GM12878 (cell line): ENCODE measurements around the gene CUL4A. TPM values are rescaled to one million over a fixed set of nuclear protein-coding genes. Genes with fewer than 3 reads are reported as not detected.

ENCODE experiments used
- ATAC-seq: fragments of 200-7000 bp; cut with Tn5 transposase; 3 replicates; pipeline ENCODE4 v1.9.1; 2020; ENCODE audit warnings: mild to moderate bottlenecking, moderate library complexity
- BruUV-seq: library from RNA; stranded (reverse); fragments of 400-500 nt; replicated peaks from 2 replicates; lab custom pipeline; 2021; lab: Mats Ljungman, UMichigan
- CTCF ChIA-PET: fragments of 300-600 bp; sonication (Branson Sonifier 250); formaldehyde crosslinking; extraction: SDS; loops from one replicate; lab custom pipeline; 2021; ENCODE audit warnings: inconsistent platforms; lab: Yijun Ruan, JAX
- POLR2A ChIA-PET: fragments of 350-600 bp; formaldehyde crosslinking; extraction: SDS; loops from one replicate; lab custom pipeline; 2021; ENCODE audit warnings: inconsistent platforms; lab: Charles Lee
- RAD21 ChIA-PET: fragments of 300-600 bp; sonication (Branson Sonifier 250); formaldehyde crosslinking; loops from one replicate; lab custom pipeline; 2023; ENCODE audit warnings: antibody characterized with exemption; ENCODE audit not compliant: unreplicated experiment; lab: Charles Lee
- SMC1A ChIA-PET: fragments of 300-600 bp; sonication (Branson Sonifier 250); formaldehyde crosslinking; loops from one replicate; lab custom pipeline; 2023; ENCODE audit not compliant: unreplicated experiment, uncharacterized antibody; lab: Charles Lee
- DNase-seq: peaks from one replicate; pipeline ENCODE4 v3.0.0-alpha.2; 2011; ENCODE audit warnings: low read depth, low spot score
- FAIRE-seq: peaks from 3 replicates; lab custom pipeline; 2011; peaks lifted over from hg19 to GRCh38; lab: Jason Lieb, UNC
- H2AFZ ChIP-seq: 2 replicates; pipeline ENCODE4 v1.6.0; 2011; ENCODE audit warnings: low read depth, low read length, control low read depth; ENCODE audit not compliant: control insufficient read depth
- H3K27ac ChIP-seq: 2 replicates; pipeline ENCODE4 v1.5.1; 2011; ENCODE audit warnings: control low read depth; ENCODE audit not compliant: control insufficient read depth, insufficient read depth
- H3K27me3 ChIP-seq, 2 experiments: replicated peaks in 1 of 2; 2 replicates each; pipeline versions ENCODE4 v1.6.0 to v1.6.1; 2011; ENCODE audit warnings: low read length in 1 of 2; ENCODE audit not compliant: control insufficient read depth in 2 of 2, insufficient read depth in 2 of 2
- H3K36me3 ChIP-seq, 2 experiments: 2 replicates each; pipeline ENCODE4 v1.5.1; 2011; ENCODE audit warnings: low read length in 1 of 2; ENCODE audit not compliant: control insufficient read depth in 2 of 2, insufficient read depth in 2 of 2
- H3K4me1 ChIP-seq: 2 replicates; pipeline ENCODE4 v1.6.1; 2011; ENCODE audit warnings: mild to moderate bottlenecking, low read length, moderate library complexity, mixed read lengths; ENCODE audit not compliant: control insufficient read depth, insufficient read depth
- H3K4me2 ChIP-seq: 2 replicates; pipeline ENCODE4 v1.6.0; 2011; ENCODE audit warnings: control low read depth; ENCODE audit not compliant: control insufficient read depth, insufficient read depth
- H3K4me3 ChIP-seq: fragments of 200-600 bp; sonication (generic); 2 replicates; pipeline ENCODE4 v1.5.1; 2016
- H3K79me2 ChIP-seq: 2 replicates; pipeline ENCODE4 v1.6.0; 2011; ENCODE audit warnings: low read length; ENCODE audit not compliant: control insufficient read depth, insufficient read depth
- H3K9ac ChIP-seq: 2 replicates; pipeline ENCODE4 v1.8.0; 2011; ENCODE audit warnings: low read length, control low read depth, mixed read lengths; ENCODE audit not compliant: control insufficient read depth, insufficient read depth
- H3K9me3 ChIP-seq: replicated peaks from 3 replicates; pipeline ENCODE4 v1.5.1; 2011; ENCODE audit warnings: mild to moderate bottlenecking, low read length; ENCODE audit not compliant: control insufficient read depth, insufficient read depth
- H4K20me1 ChIP-seq: 2 replicates; pipeline ENCODE4 v1.6.0; 2011; ENCODE audit not compliant: control insufficient read depth, insufficient read depth
- BCL11A ChIP-seq: IDR thresholded peaks from 2 replicates; pipeline ENCODE4 v1.6.1; 2011; ENCODE audit warnings: low read depth, low read length
- CEBPB ChIP-seq, 2 experiments: fragments of 150-350 bp in 1 of 2; IDR thresholded peaks; 2 replicates each; pipeline ENCODE4 v1.6.1; 2012 to 2014; ENCODE audit warnings: low read depth in 2 of 2, low read length in 2 of 2, borderline replicate concordance in 1 of 2, inconsistent platforms in 1 of 2
- ESRRA ChIP-seq: IDR thresholded peaks from 2 replicates; pipeline ENCODE4 v1.6.1; 2012; ENCODE audit warnings: mild to moderate bottlenecking, low read length, improper control_type of control experiment
- ETV6 ChIP-seq, 2 experiments: fragments of 450-650 bp in 1 of 2; IDR thresholded peaks in 1 of 2; conservative IDR thresholded peaks in 1 of 2; 2 replicates each; pipeline ENCODE4 v1.6.1; 2014; ENCODE audit warnings: antibody characterized with exemption in 1 of 2, borderline replicate concordance in 1 of 2, low read depth in 1 of 2, mild to moderate bottlenecking in 1 of 2, moderate library complexity in 1 of 2
- IRF4 ChIP-seq: IDR thresholded peaks from 2 replicates; pipeline ENCODE4 v1.6.1; 2011; ENCODE audit warnings: low read depth, low read length
- MYB ChIP-seq: fragments of 150-350 bp; IDR thresholded peaks from 2 replicates; pipeline ENCODE4 v1.6.1; 2014; ENCODE audit warnings: mild to moderate bottlenecking, low read depth, low read length, borderline replicate concordance
- NBN ChIP-seq: fragments of 450-650 bp; IDR thresholded peaks from 2 replicates; pipeline ENCODE4 v1.6.1; 2016
- POLR2AphosphoS5 ChIP-seq: IDR thresholded peaks from 2 replicates; pipeline ENCODE4 v1.6.1; 2011; ENCODE audit warnings: mild to moderate bottlenecking, low read length, inconsistent platforms
- RAD21 ChIP-seq: IDR thresholded peaks from 2 replicates; pipeline ENCODE4 v1.6.1; 2011; ENCODE audit warnings: mild to moderate bottlenecking, low read depth, low read length, moderate library complexity; ENCODE audit not compliant: insufficient read depth
- RCOR1 ChIP-seq: conservative IDR thresholded peaks from 2 replicates; pipeline ENCODE4 v1.6.1; 2012; ENCODE audit warnings: low read depth, low read length, improper control_type of control experiment
- SMAD1 ChIP-seq: fragments of 450-650 bp; IDR thresholded peaks from 2 replicates; pipeline ENCODE4 v1.6.1; 2018; ENCODE audit warnings: mild to moderate bottlenecking, low read depth; ENCODE audit not compliant: partially characterized antibody
- TBL1XR1 ChIP-seq: IDR thresholded peaks from 2 replicates; pipeline ENCODE4 v1.6.1; 2012; ENCODE audit warnings: low read depth, low read length, improper control_type of control experiment
- ZNF207 ChIP-seq: fragments of 450-650 bp; IDR thresholded peaks from 2 replicates; pipeline ENCODE4 v1.6.1; 2014; ENCODE audit warnings: antibody characterized with exemption, mild to moderate bottlenecking, borderline replicate concordance
- WGBS: methylation state at CpG from one replicate; pipeline ENCODE4 v1.1.6; 2016; ENCODE audit warnings: low lambda C conversion rate; ENCODE audit not compliant: insufficient replicate concordance, insufficient coverage; ENCODE audit errors: missing lambda C conversion rate; 5-methylcytosine and 5-hydroxymethylcytosine counted together
- in situ Hi-C: fragments of 300-500 bp; cut with MboI; formaldehyde crosslinking; loops from 9 replicates; pipeline ENCODE4 v1.14.3; 2018; ENCODE audit warnings: mixed read lengths
- intact Hi-C: fragments of 100-400 bp; cut with micrococcal nuclease; formaldehyde crosslinking; loops from one replicate; pipeline ENCODE4 v1.14.2; 2022; ENCODE audit not compliant: unreplicated experiment
- polyA plus RNA-seq, 11 experiments: library from polyadenylated mRNA; depleted of rRNA in 4 of 11; unstranded in 6 of 11; stranded (reverse) in 5 of 11; fragments of >200 nt; fragmentation: Nextera tagmentation in 4 of 11; fragmentation: Illumina TruSeq in 1 of 11; extraction: Ambion mirVana in 4 of 11; extraction: Trizol in 1 of 11; gene quantifications; 1 replicate in 1 of 11; 2 replicates in 10 of 11; pipeline versions ENCODE4 v1.2.1 to v1.2.3, GENCODE V29; 2011 to 2016; ENCODE audit warnings: inconsistent platforms in 2 of 11, missing spikeins in 2 of 11, low read depth in 1 of 11
- total RNA-seq, 4 experiments: library from RNA; depleted of rRNA in 3 of 4; stranded (reverse); fragments of >200 nt in 3 of 4; fragmentation: Illumina TruSeq in 1 of 4; extraction: Trizol in 1 of 4; gene quantifications; 2 replicates each; pipeline versions ENCODE4 v1.2.1 to v1.2.3, GENCODE V29; 2013 to 2021
- TF ChIP-seq, protein P1 (sequence below), 3 experiments: IDR thresholded peaks in 2 of 3; conservative IDR thresholded peaks in 1 of 3; 2 replicates each; pipeline ENCODE4 v1.5.1; 2011; ENCODE audit warnings: low read depth in 3 of 3, low read length in 3 of 3, mild to moderate bottlenecking in 3 of 3, control low read depth in 2 of 3, moderate library complexity in 2 of 3, inconsistent platforms in 1 of 3, mixed read lengths in 1 of 3; ENCODE audit not compliant: control insufficient read depth in 2 of 3, insufficient read depth in 1 of 3; ENCODE audit errors: extremely low read depth in 1 of 3
- TF ChIP-seq, protein P2 (sequence below): fragments of 450-650 bp; formaldehyde crosslinking; IDR thresholded peaks from 2 replicates; pipeline ENCODE4 v1.5.0; 2022; ENCODE audit warnings: mild to moderate bottlenecking, missing genetic modification characterization

CUL4A gene
- total and polyA plus RNA-seq, 10 of the 15 experiments (the other 5 are each of a cell fraction or from before 2014, with no cell fraction given), result 19.7 to 74.3 (median 55.6) TPM

GRCh38 chr13:113162783-113163685 lies 46.4 kb upstream of the CUL4A start (continued):
- no peak for TF ChIP-seq ETV6 (conservative IDR thresholded peaks at IDR 0.05 in 1 of 2, IDR thresholded peaks at IDR 0.05 in 1 of 2; ENCODE audit: borderline replicate concordance in 1 of 2, low read depth in 1 of 2)
- TF ChIP-seq MYB, result no peak
- no peak for TF ChIP-seq BCL11A
- TF ChIP-seq RAD21, result no peak
- TF ChIP-seq ZNF207, result no peak
- no peak for TF ChIP-seq SMAD1
- no peak for TF ChIP-seq CEBPB (IDR thresholded peaks at IDR 0.05; ENCODE audit: borderline replicate concordance in 1 of 2, low read depth in 2 of 2, low read length in 2 of 2)
- no peak for TF ChIP-seq TBL1XR1
- TF ChIP-seq RCOR1, result no peak

GRCh38 chr13:113164492-113164891 lies 44.9 kb upstream of the CUL4A start:
- no peak for FAIRE-seq
- CTCF ChIA-PET, result no interaction called here
- TF ChIP-seq IRF4 (no peak), ZNF207 (no peak), POLR2AphosphoS5 (no peak), ESRRA (no peak), NBN (no peak)
- TF ChIP-seq, protein P1, sequence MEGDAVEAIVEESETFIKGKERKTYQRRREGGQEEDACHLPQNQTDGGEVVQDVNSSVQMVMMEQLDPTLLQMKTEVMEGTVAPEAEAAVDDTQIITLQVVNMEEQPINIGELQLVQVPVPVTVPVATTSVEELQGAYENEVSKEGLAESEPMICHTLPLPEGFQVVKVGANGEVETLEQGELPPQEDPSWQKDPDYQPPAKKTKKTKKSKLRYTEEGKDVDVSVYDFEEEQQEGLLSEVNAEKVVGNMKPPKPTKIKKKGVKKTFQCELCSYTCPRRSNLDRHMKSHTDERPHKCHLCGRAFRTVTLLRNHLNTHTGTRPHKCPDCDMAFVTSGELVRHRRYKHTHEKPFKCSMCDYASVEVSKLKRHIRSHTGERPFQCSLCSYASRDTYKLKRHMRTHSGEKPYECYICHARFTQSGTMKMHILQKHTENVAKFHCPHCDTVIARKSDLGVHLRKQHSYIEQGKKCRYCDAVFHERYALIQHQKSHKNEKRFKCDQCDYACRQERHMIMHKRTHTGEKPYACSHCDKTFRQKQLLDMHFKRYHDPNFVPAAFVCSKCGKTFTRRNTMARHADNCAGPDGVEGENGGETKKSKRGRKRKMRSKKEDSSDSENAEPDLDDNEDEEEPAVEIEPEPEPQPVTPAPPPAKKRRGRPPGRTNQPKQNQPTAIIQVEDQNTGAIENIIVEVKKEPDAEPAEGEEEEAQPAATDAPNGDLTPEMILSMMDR (IDR thresholded peaks at IDR 0.05 in 2 of 3, conservative IDR thresholded peaks at IDR 0.05 in 1 of 3; ENCODE audit: control insufficient read depth in 2 of 3, extremely low read depth in 1 of 3, insufficient read depth in 1 of 3, low read depth in 3 of 3, low read length in 3 of 3), result no peak
- TF ChIP-seq, protein P2, sequence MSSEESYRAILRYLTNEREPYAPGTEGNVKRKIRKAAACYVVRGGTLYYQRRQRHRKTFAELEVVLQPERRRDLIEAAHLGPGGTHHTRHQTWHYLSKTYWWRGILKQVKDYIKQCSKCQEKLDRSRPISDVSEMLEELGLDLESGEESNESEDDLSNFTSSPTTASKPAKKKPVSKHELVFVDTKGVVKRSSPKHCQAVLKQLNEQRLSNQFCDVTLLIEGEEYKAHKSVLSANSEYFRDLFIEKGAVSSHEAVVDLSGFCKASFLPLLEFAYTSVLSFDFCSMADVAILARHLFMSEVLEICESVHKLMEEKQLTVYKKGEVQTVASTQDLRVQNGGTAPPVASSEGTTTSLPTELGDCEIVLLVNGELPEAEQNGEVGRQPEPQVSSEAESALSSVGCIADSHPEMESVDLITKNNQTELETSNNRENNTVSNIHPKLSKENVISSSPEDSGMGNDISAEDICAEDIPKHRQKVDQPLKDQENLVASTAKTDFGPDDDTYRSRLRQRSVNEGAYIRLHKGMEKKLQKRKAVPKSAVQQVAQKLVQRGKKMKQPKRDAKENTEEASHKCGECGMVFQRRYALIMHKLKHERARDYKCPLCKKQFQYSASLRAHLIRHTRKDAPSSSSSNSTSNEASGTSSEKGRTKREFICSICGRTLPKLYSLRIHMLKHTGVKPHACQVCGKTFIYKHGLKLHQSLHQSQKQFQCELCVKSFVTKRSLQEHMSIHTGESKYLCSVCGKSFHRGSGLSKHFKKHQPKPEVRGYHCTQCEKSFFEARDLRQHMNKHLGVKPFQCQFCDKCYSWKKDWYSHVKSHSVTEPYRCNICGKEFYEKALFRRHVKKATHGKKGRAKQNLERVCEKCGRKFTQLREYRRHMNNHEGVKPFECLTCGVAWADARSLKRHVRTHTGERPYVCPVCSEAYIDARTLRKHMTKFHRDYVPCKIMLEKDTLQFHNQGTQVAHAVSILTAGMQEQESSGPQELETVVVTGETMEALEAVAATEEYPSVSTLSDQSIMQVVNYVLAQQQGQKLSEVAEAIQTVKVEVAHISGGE (CRISPR knock-in tag), result no peak

More at GRCh38 chr13:113164492-113164891, 44.9 kb upstream of the CUL4A start:
- Histone ChIP-seq H3K4me3 (no peak overlapping the region), H3K9ac (no peak overlapping the region), H3K4me2 (no peak overlapping the region), H3K4me1 (no peaks in the 10 kb centered on the region), H3K27me3 (no peaks in the 10 kb centered on the region), H3K79me2 (no peaks in the 10 kb centered on the region), H3K9me3 (no peaks in the 10 kb centered on the region), H4K20me1 (no peaks in the 10 kb centered on the region), H3K36me3 (peaks cover 0 to under 1% of the 10 kb centered on the region in 2 experiments; a peak in 1 of 4 replicates), H3K27ac (no peak overlapping the region), H2AFZ (no peak overlapping the region)
- DNase-seq (no peak), ATAC-seq (no peak)
- 97% methylated on average over 12 of the region's 12 CpGs for WGBS
- no TSS peak for BruUV-seq
- SMC1A ChIA-PET, result no interaction called here
- intact Hi-C loops (no loop called here), in situ Hi-C loops (no loop called here)
- POLR2A ChIA-PET, result no interaction called here
- RAD21 ChIA-PET, result no interaction called here
